GM12878 (cell line): Measurements from ENCODE around the gene LIMS1. TPM values are rescaled to one million over a fixed set of nuclear protein-coding genes. Genes with fewer than 3 reads are reported as not detected.

Experiments used
- ATAC-seq: fragments of 200-7000 bp; cut with Tn5 transposase; 3 replicates; pipeline ENCODE4 v1.9.1; 2020; ENCODE audit warnings: mild to moderate bottlenecking, moderate library complexity
- BruUV-seq: library from RNA; stranded (reverse); fragments of 400-500 nt; replicated peaks from 2 replicates; lab custom pipeline; 2021; lab: Mats Ljungman, UMichigan
- CTCF ChIA-PET: fragments of 300-600 bp; sonication (Branson Sonifier 250); formaldehyde crosslinking; extraction: SDS; loops from one replicate; lab custom pipeline; 2021; ENCODE audit warnings: inconsistent platforms; lab: Yijun Ruan, JAX
- POLR2A ChIA-PET: fragments of 350-600 bp; formaldehyde crosslinking; extraction: SDS; loops from one replicate; lab custom pipeline; 2021; ENCODE audit warnings: inconsistent platforms; lab: Charles Lee
- RAD21 ChIA-PET: fragments of 300-600 bp; sonication (Branson Sonifier 250); formaldehyde crosslinking; loops from one replicate; lab custom pipeline; 2023; ENCODE audit warnings: antibody characterized with exemption; ENCODE audit not compliant: unreplicated experiment; lab: Charles Lee
- SMC1A ChIA-PET: fragments of 300-600 bp; sonication (Branson Sonifier 250); formaldehyde crosslinking; loops from one replicate; lab custom pipeline; 2023; ENCODE audit not compliant: unreplicated experiment, uncharacterized antibody; lab: Charles Lee
- DNase-seq: peaks from one replicate; pipeline ENCODE4 v3.0.0-alpha.2; 2011; ENCODE audit warnings: low read depth, low spot score
- FAIRE-seq: peaks from 3 replicates; lab custom pipeline; 2011; peaks lifted over from hg19 to GRCh38; lab: Jason Lieb, UNC
- H2AFZ ChIP-seq: 2 replicates; pipeline ENCODE4 v1.6.0; 2011; ENCODE audit warnings: low read depth, low read length, control low read depth; ENCODE audit not compliant: control insufficient read depth
- H3K27ac ChIP-seq: 2 replicates; pipeline ENCODE4 v1.5.1; 2011; ENCODE audit warnings: control low read depth; ENCODE audit not compliant: control insufficient read depth, insufficient read depth
- H3K27me3 ChIP-seq, 2 experiments: replicated peaks in 1 of 2; 2 replicates each; pipeline versions ENCODE4 v1.6.0 to v1.6.1; 2011; ENCODE audit warnings: low read length in 1 of 2; ENCODE audit not compliant: control insufficient read depth in 2 of 2, insufficient read depth in 2 of 2
- H3K36me3 ChIP-seq, 2 experiments: 2 replicates each; pipeline ENCODE4 v1.5.1; 2011; ENCODE audit warnings: low read length in 1 of 2; ENCODE audit not compliant: control insufficient read depth in 2 of 2, insufficient read depth in 2 of 2
- H3K4me1 ChIP-seq: 2 replicates; pipeline ENCODE4 v1.6.1; 2011; ENCODE audit warnings: mild to moderate bottlenecking, low read length, moderate library complexity, mixed read lengths; ENCODE audit not compliant: control insufficient read depth, insufficient read depth
- H3K4me2 ChIP-seq: 2 replicates; pipeline ENCODE4 v1.6.0; 2011; ENCODE audit warnings: control low read depth; ENCODE audit not compliant: control insufficient read depth, insufficient read depth
- H3K4me3 ChIP-seq: fragments of 200-600 bp; sonication (generic); 2 replicates; pipeline ENCODE4 v1.5.1; 2016
- H3K79me2 ChIP-seq: 2 replicates; pipeline ENCODE4 v1.6.0; 2011; ENCODE audit warnings: low read length; ENCODE audit not compliant: control insufficient read depth, insufficient read depth
- H3K9ac ChIP-seq: 2 replicates; pipeline ENCODE4 v1.8.0; 2011; ENCODE audit warnings: low read length, control low read depth, mixed read lengths; ENCODE audit not compliant: control insufficient read depth, insufficient read depth
- H3K9me3 ChIP-seq: replicated peaks from 3 replicates; pipeline ENCODE4 v1.5.1; 2011; ENCODE audit warnings: mild to moderate bottlenecking, low read length; ENCODE audit not compliant: control insufficient read depth, insufficient read depth
- H4K20me1 ChIP-seq: 2 replicates; pipeline ENCODE4 v1.6.0; 2011; ENCODE audit not compliant: control insufficient read depth, insufficient read depth
- CBFB ChIP-seq: IDR thresholded peaks from 2 replicates; pipeline ENCODE4 v1.6.1; 2016; ENCODE audit warnings: antibody characterized with exemption, low read depth
- CHD1 ChIP-seq: IDR thresholded peaks from 2 replicates; pipeline ENCODE4 v1.6.1; 2012; ENCODE audit warnings: low read depth, low read length, improper control_type of control experiment
- DPF2 ChIP-seq: fragments of 450-650 bp; IDR thresholded peaks from 2 replicates; pipeline ENCODE4 v1.6.1; 2017; ENCODE audit warnings: mild to moderate bottlenecking
- EGR1 ChIP-seq, 2 experiments: IDR thresholded peaks; 1 replicate in 1 of 2; 2 replicates in 1 of 2; pipeline ENCODE4 v1.6.1; 2011 to 2012; ENCODE audit warnings: low read depth in 2 of 2, low read length in 2 of 2, borderline replicate concordance in 1 of 2, mild to moderate bottlenecking in 1 of 2, moderate library complexity in 1 of 2
- FOS ChIP-seq: IDR thresholded peaks from 3 replicates; pipeline ENCODE4 v1.6.1; 2011; ENCODE audit warnings: borderline replicate concordance; ENCODE audit not compliant: insufficient read length; ENCODE audit errors: extremely low read depth
- FOXK2 ChIP-seq: fragments of 450-650 bp; IDR thresholded peaks from 2 replicates; pipeline ENCODE4 v1.6.1; 2017; ENCODE audit warnings: mild to moderate bottlenecking, moderate library complexity
- MXI1 ChIP-seq: fragments of 150-350 bp; IDR thresholded peaks from 2 replicates; pipeline ENCODE4 v1.6.1; 2011; ENCODE audit warnings: low read depth, mild to moderate bottlenecking, inconsistent platforms, low read length, improper control_type of control experiment
- NFXL1 ChIP-seq: fragments of 450-650 bp; IDR thresholded peaks from 2 replicates; pipeline ENCODE4 v1.6.1; 2017; ENCODE audit warnings: antibody characterized with exemption, mild to moderate bottlenecking, borderline replicate concordance
- POU2F2 ChIP-seq: IDR thresholded peaks from 3 replicates; pipeline ENCODE4 v1.6.1; 2011; ENCODE audit warnings: low read depth, mild to moderate bottlenecking, low read length, borderline replicate concordance
- SMAD1 ChIP-seq: fragments of 450-650 bp; IDR thresholded peaks from 2 replicates; pipeline ENCODE4 v1.6.1; 2018; ENCODE audit warnings: mild to moderate bottlenecking, low read depth; ENCODE audit not compliant: partially characterized antibody
- SUPT20H ChIP-seq: IDR thresholded peaks from 2 replicates; pipeline ENCODE4 v1.6.1; 2011; ENCODE audit warnings: low read depth, mild to moderate bottlenecking, low read length, moderate library complexity, borderline replicate concordance; ENCODE audit not compliant: control insufficient read depth
- ZSCAN29 ChIP-seq: fragments of 450-650 bp; IDR thresholded peaks from 2 replicates; pipeline ENCODE4 v1.6.1; 2017; ENCODE audit warnings: mild to moderate bottlenecking, moderate library complexity
- in situ Hi-C: fragments of 300-500 bp; cut with MboI; formaldehyde crosslinking; loops from 9 replicates; pipeline ENCODE4 v1.14.3; 2018; ENCODE audit warnings: mixed read lengths
- intact Hi-C: fragments of 100-400 bp; cut with micrococcal nuclease; formaldehyde crosslinking; loops from one replicate; pipeline ENCODE4 v1.14.2; 2022; ENCODE audit not compliant: unreplicated experiment
- polyA plus RNA-seq, 11 experiments: library from polyadenylated mRNA; depleted of rRNA in 4 of 11; unstranded in 6 of 11; stranded (reverse) in 5 of 11; fragments of >200 nt; fragmentation: Nextera tagmentation in 4 of 11; fragmentation: Illumina TruSeq in 1 of 11; extraction: Ambion mirVana in 4 of 11; extraction: Trizol in 1 of 11; gene quantifications; 1 replicate in 1 of 11; 2 replicates in 10 of 11; pipeline versions ENCODE4 v1.2.1 to v1.2.3, GENCODE V29; 2011 to 2016; ENCODE audit warnings: inconsistent platforms in 2 of 11, missing spikeins in 2 of 11, low read depth in 1 of 11
- total RNA-seq, 4 experiments: library from RNA; depleted of rRNA in 3 of 4; stranded (reverse); fragments of >200 nt in 3 of 4; fragmentation: Illumina TruSeq in 1 of 4; extraction: Trizol in 1 of 4; gene quantifications; 2 replicates each; pipeline versions ENCODE4 v1.2.1 to v1.2.3, GENCODE V29; 2013 to 2021
- TF ChIP-seq, protein P1 (sequence below): fragments of 450-650 bp; IDR thresholded peaks from 2 replicates; pipeline ENCODE4 v1.6.1; 2016; ENCODE audit warnings: mild to moderate bottlenecking, moderate library complexity, borderline replicate concordance
- TF ChIP-seq, protein P2 (sequence below): fragments of 150-350 bp; IDR thresholded peaks from 2 replicates; pipeline ENCODE4 v1.6.1; 2014; ENCODE audit warnings: mild to moderate bottlenecking, low read depth, low read length
- TF ChIP-seq, protein P3 (sequence below): fragments of 450-650 bp; IDR thresholded peaks from 2 replicates; pipeline ENCODE4 v1.6.1; 2017; ENCODE audit warnings: mild to moderate bottlenecking

Gene LIMS1
- total and polyA plus RNA-seq, 10 of the 15 experiments (the other 5 are each of a cell fraction or from before 2014, with no cell fraction given): 15.7 to 98.1 (median 43.9) TPM

DNA sequence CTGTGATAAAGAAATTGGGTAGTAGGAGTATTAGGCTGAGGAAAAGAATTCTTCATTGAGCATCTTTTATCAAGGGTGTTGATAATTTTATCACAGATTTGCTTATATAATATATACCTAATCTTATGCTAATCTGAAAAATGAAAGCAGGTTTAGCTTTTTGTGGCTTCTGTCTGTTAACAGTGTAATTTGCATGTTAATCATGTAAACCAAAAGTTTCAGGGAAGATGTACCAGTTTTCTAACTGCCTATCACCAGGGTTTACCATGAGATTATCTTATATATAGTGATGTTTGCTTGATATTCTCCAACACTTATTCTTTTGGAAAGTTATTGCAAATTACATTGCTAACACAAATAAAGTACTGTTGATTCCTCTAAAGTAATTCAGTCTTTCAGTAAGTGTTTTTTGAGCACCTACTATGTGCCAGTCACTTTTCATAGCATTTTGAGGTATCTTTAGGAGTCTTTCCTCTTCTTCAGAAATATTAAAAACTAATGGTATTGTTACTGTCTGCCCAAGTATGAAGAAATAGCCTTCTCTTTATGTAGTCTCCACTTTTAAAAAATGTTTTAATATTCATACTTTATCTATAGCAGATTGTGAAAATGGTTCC lies 43.7 kb upstream of the LIMS1 start:
- H3K4me1 ChIP-seq: no peaks in the 10 kb centered on the region
- no peak for ATAC-seq
- H4K20me1 ChIP-seq: no peaks in the 10 kb centered on the region
- no peak overlapping the region for H3K27ac ChIP-seq
- H3K4me3 ChIP-seq: no peak overlapping the region
- RAD21 ChIA-PET: interaction anchor here (0.6 kb wide), 1 partner anchor 79 kb away, joined by 3 read pairs; no protein-coding TSS in a partner anchor
- H3K9me3 ChIP-seq: no peaks in the 10 kb centered on the region
- SMC1A ChIA-PET: interaction anchor here (0.6 to 1.2 kb wide), 3 partner anchors 94 to 1096 kb away, joined by 3 read pairs; no protein-coding TSS in a partner anchor
- POLR2A ChIA-PET: no interaction called here
- H3K36me3 ChIP-seq: peaks cover 4 to 15% of the 10 kb centered on the region in 2 experiments
- no peaks in the 10 kb centered on the region for H3K79me2 ChIP-seq
- CTCF ChIA-PET: interaction anchor here (1.4 kb wide), 1 partner anchor 93 kb away, joined by 4 read pairs; no protein-coding TSS in a partner anchor
- BruUV-seq: no TSS peak
- FAIRE-seq: no peak
- H3K4me2 ChIP-seq: no peak overlapping the region
- no peak overlapping the region for H3K9ac ChIP-seq
- in situ Hi-C loops (no loop called here), intact Hi-C loops (no loop called here)
- no peaks in the 10 kb centered on the region for H3K27me3 ChIP-seq
- no peak overlapping the region for H2AFZ ChIP-seq
- DNase-seq: no peak
- no peak for TF ChIP-seq SUPT20H
- TF ChIP-seq, protein P1, sequence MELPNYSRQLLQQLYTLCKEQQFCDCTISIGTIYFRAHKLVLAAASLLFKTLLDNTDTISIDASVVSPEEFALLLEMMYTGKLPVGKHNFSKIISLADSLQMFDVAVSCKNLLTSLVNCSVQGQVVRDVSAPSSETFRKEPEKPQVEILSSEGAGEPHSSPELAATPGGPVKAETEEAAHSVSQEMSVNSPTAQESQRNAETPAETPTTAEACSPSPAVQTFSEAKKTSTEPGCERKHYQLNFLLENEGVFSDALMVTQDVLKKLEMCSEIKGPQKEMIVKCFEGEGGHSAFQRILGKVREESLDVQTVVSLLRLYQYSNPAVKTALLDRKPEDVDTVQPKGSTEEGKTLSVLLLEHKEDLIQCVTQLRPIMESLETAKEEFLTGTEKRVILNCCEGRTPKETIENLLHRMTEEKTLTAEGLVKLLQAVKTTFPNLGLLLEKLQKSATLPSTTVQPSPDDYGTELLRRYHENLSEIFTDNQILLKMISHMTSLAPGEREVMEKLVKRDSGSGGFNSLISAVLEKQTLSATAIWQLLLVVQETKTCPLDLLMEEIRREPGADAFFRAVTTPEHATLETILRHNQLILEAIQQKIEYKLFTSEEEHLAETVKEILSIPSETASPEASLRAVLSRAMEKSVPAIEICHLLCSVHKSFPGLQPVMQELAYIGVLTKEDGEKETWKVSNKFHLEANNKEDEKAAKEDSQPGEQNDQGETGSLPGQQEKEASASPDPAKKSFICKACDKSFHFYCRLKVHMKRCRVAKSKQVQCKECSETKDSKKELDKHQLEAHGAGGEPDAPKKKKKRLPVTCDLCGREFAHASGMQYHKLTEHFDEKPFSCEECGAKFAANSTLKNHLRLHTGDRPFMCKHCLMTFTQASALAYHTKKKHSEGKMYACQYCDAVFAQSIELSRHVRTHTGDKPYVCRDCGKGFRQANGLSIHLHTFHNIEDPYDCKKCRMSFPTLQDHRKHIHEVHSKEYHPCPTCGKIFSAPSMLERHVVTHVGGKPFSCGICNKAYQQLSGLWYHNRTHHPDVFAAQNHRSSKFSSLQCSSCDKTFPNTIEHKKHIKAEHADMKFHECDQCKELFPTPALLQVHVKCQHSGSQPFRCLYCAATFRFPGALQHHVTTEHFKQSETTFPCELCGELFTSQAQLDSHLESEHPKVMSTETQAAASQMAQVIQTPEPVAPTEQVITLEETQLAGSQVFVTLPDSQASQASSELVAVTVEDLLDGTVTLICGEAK: no peak
- TF ChIP-seq, protein P2, sequence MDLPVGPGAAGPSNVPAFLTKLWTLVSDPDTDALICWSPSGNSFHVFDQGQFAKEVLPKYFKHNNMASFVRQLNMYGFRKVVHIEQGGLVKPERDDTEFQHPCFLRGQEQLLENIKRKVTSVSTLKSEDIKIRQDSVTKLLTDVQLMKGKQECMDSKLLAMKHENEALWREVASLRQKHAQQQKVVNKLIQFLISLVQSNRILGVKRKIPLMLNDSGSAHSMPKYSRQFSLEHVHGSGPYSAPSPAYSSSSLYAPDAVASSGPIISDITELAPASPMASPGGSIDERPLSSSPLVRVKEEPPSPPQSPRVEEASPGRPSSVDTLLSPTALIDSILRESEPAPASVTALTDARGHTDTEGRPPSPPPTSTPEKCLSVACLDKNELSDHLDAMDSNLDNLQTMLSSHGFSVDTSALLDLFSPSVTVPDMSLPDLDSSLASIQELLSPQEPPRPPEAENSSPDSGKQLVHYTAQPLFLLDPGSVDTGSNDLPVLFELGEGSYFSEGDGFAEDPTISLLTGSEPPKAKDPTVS: no peak
- TF ChIP-seq MXI1: no peak
- TF ChIP-seq ZSCAN29: no peak
- no peak for TF ChIP-seq FOS
- no peak for TF ChIP-seq EGR1 (IDR thresholded peaks at IDR 0.05; ENCODE audit: borderline replicate concordance in 1 of 2, low read depth in 2 of 2, low read length in 2 of 2)
- no peak for TF ChIP-seq CBFB
- no peak for TF ChIP-seq FOXK2
- TF ChIP-seq SMAD1: no peak
- TF ChIP-seq CHD1: no peak
- TF ChIP-seq DPF2: no peak
- TF ChIP-seq, protein P3, sequence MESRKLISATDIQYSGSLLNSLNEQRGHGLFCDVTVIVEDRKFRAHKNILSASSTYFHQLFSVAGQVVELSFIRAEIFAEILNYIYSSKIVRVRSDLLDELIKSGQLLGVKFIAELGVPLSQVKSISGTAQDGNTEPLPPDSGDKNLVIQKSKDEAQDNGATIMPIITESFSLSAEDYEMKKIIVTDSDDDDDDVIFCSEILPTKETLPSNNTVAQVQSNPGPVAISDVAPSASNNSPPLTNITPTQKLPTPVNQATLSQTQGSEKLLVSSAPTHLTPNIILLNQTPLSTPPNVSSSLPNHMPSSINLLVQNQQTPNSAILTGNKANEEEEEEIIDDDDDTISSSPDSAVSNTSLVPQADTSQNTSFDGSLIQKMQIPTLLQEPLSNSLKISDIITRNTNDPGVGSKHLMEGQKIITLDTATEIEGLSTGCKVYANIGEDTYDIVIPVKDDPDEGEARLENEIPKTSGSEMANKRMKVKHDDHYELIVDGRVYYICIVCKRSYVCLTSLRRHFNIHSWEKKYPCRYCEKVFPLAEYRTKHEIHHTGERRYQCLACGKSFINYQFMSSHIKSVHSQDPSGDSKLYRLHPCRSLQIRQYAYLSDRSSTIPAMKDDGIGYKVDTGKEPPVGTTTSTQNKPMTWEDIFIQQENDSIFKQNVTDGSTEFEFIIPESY: no peak
- TF ChIP-seq POU2F2: no peak
- no peak for TF ChIP-seq NFXL1
